CD8-positive, alpha-beta memory T cell (primary cell): Measurements from ENCODE around the gene RAB11FIP4. TPM values are rescaled to one million over a fixed set of nuclear protein-coding genes. Genes with fewer than 3 reads are reported as not detected.

Experiments
- CTCF ChIA-PET: fragments of 350-600 bp; sonication (Branson Sonifier 250); formaldehyde crosslinking; loops from one replicate; lab custom pipeline; 2021; ENCODE audit warnings: antibody characterized with exemption; lab: Charles Lee
- POLR2A ChIA-PET: fragments of 350-600 bp; sonication (Branson Sonifier 250); formaldehyde crosslinking; loops from one replicate; lab custom pipeline; 2021; ENCODE audit warnings: antibody characterized with exemption; lab: Charles Lee
- DNase-seq, 5 donors: peaks; one replicate each; pipeline versions ENCODE4 v3.0.0 to v3.0.0-alpha.2; 2020 to 2022; ENCODE audit warnings: mixed read lengths in 1 of 5
- H3K27ac ChIP-seq: one replicate; pipeline ENCODE4 v1.7.0; 2013; ENCODE audit warnings: low read depth, mild to moderate bottlenecking, low read length, moderate library complexity
- H3K27me3 ChIP-seq: 2 replicates; pipeline ENCODE4 v1.7.0; 2013; ENCODE audit warnings: low read length, mild to moderate bottlenecking; ENCODE audit not compliant: insufficient read depth, poor library complexity, severe bottlenecking
- H3K36me3 ChIP-seq: 2 replicates; pipeline ENCODE4 v1.7.0; 2013; ENCODE audit warnings: mild to moderate bottlenecking, low read length, moderate library complexity; ENCODE audit not compliant: insufficient read depth
- H3K4me1 ChIP-seq: 2 replicates; pipeline ENCODE4 v1.7.0; 2013; ENCODE audit warnings: mild to moderate bottlenecking, low read length, moderate library complexity; ENCODE audit not compliant: insufficient read depth
- H3K4me3 ChIP-seq: 2 replicates; pipeline ENCODE4 v1.7.0; 2013; ENCODE audit warnings: mild to moderate bottlenecking, low read length
- H3K9me3 ChIP-seq: 2 replicates; pipeline ENCODE4 v1.7.0; 2013; ENCODE audit warnings: mild to moderate bottlenecking, low read length
- H3K27ac Mint-ChIP-seq, 8 donors: one replicate each; pipeline ENCODE4 v1.8.0; 2020 to 2021; ENCODE audit warnings: mixed read lengths in 8 of 8, mild to moderate bottlenecking in 6 of 8, inconsistent platforms in 3 of 8, moderate library complexity in 3 of 8
- H3K27me3 Mint-ChIP-seq, 2 donors: one replicate each; pipeline ENCODE4 v1.8.0; 2020 to 2021; ENCODE audit warnings: mixed read lengths in 2 of 2, mild to moderate bottlenecking in 1 of 2, moderate library complexity in 1 of 2
- H3K36me3 Mint-ChIP-seq, 3 donors: one replicate each; pipeline ENCODE4 v1.8.0; 2020 to 2021; ENCODE audit warnings: mixed read lengths in 3 of 3, inconsistent platforms in 1 of 3, mild to moderate bottlenecking in 1 of 3
- H3K4me1 Mint-ChIP-seq, 3 donors: one replicate each; pipeline ENCODE4 v1.8.0; 2020 to 2021; ENCODE audit warnings: mixed read lengths in 3 of 3, inconsistent platforms in 1 of 3, mild to moderate bottlenecking in 1 of 3
- H3K4me3 Mint-ChIP-seq, 7 donors: one replicate each; pipeline ENCODE4 v1.8.0; 2020 to 2021; ENCODE audit warnings: mixed read lengths in 7 of 7, mild to moderate bottlenecking in 6 of 7, moderate library complexity in 4 of 7, inconsistent platforms in 2 of 7
- H3K9me3 Mint-ChIP-seq, 5 donors: one replicate each; pipeline ENCODE4 v1.8.0; 2020 to 2022; ENCODE audit warnings: mixed read lengths in 5 of 5, mild to moderate bottlenecking in 3 of 5, moderate library complexity in 2 of 5, inconsistent platforms in 1 of 5
- polyA plus RNA-seq: library from polyadenylated mRNA; unstranded; fragments of 300-500 nt; fragmentation: Illumina TruSeq; gene quantifications from one replicate; pipeline ENCODE4 v1.2.3, GENCODE V29; 2021
- total RNA-seq, 2 experiments: library from RNA; stranded (reverse); gene quantifications; one replicate each; pipeline ENCODE4 v1.2.3, GENCODE V29; 2021

The RAB11FIP4 gene
- total and polyA plus RNA-seq, 3 experiments from 2014 or later = 15.1 to 26.8 (median 17.4) TPM

- Histone ChIP-seq H3K36me3 (no peaks in the 10 kb centered on the region), H3K9me3 (no peaks in the 10 kb centered on the region), H3K27ac (no peak overlapping the region), H3K27me3 (no peaks in the 10 kb centered on the region), H3K4me1 (no peaks in the 10 kb centered on the region), H3K4me3 (no peak overlapping the region)
- Mint-ChIP-seq H3K9me3 (no peaks in the 10 kb centered on the region), H3K4me1 (peaks cover under 1 to 3% (median 2%) of the 10 kb centered on the region in 3 donors), H3K27me3 (no peaks in the 10 kb centered on the region), H3K27ac (peak overlapping the region in 2 of 8 donors; percentile 50 to 58), H3K36me3 (no peaks in the 10 kb centered on the region), H3K4me3 (no peak overlapping the region)
- ChIA-PET CTCF (no interaction called here), POLR2A (no interaction called here)
- DNase-seq = no peak
Observed at GRCh38 chr17:31540602-31541307, 149.3 kb downstream of the RAB11FIP4 start.

- Histone ChIP-seq H3K9me3 (no peaks in the 10 kb centered on the region), H3K27me3 (no peaks in the 10 kb centered on the region), H3K4me3 (no peak overlapping the region), H3K4me1 (no peaks in the 10 kb centered on the region), H3K27ac (no peak overlapping the region), H3K36me3 (no peaks in the 10 kb centered on the region)
- Mint-ChIP-seq H3K36me3 (no peaks in the 10 kb centered on the region), H3K27me3 (no peaks in the 10 kb centered on the region), H3K27ac (no peak overlapping the region), H3K4me3 (peak overlapping the region in 1 of 7 donors; percentile 37), H3K9me3 (no peaks in the 10 kb centered on the region), H3K4me1 (peaks cover 0 to 3% (median 2%) of the 10 kb centered on the region in 3 donors)
- DNase-seq = no peak
- ChIA-PET POLR2A (no interaction called here), CTCF (interaction anchor here (1.5 kb wide), 1 partner anchor 16 kb away, joined by 4 read pairs; no protein-coding TSS in a partner anchor)
Observed at GRCh38 chr17:31541559-31541958, 150.1 kb downstream of the RAB11FIP4 start.

- Histone ChIP-seq H3K4me1 (no peaks in the 10 kb centered on the region), H3K27me3 (no peaks in the 10 kb centered on the region), H3K9me3 (no peaks in the 10 kb centered on the region), H3K36me3 (no peaks in the 10 kb centered on the region), H3K27ac (no peak overlapping the region), H3K4me3 (no peak overlapping the region)
- CTCF ChIA-PET = interaction anchor here (2.2 kb wide), 1 partner anchor 19 kb away, joined by 5 read pairs; no protein-coding TSS in a partner anchor
- Mint-ChIP-seq H3K27me3 (no peaks in the 10 kb centered on the region), H3K36me3 (peaks cover 0 to 2% (median 0%) of the 10 kb centered on the region in 3 donors), H3K27ac (no peak overlapping the region), H3K4me3 (no peak overlapping the region), H3K4me1 (peaks cover 7 to 14% (median 13%) of the 10 kb centered on the region in 3 donors), H3K9me3 (no peaks in the 10 kb centered on the region)
- DNase-seq = no peak
- POLR2A ChIA-PET = no interaction called here
Observed at GRCh38 chr17:31544186-31544585, 152.7 kb downstream of the RAB11FIP4 start.

- peaks cover 14 to 24% (median 23%) of the 10 kb centered on the region in 3 donors for H3K4me1 Mint-ChIP-seq
- Histone ChIP-seq H3K27ac (no peak overlapping the region), H3K4me1 (peaks cover 7% of the 10 kb centered on the region), H3K4me3 (no peak overlapping the region), H3K27me3 (no peaks in the 10 kb centered on the region), H3K36me3 (no peaks in the 10 kb centered on the region), H3K9me3 (no peaks in the 10 kb centered on the region)
- no peaks in the 10 kb centered on the region for H3K27me3 Mint-ChIP-seq
- peaks cover 0 to 4% (median 0%) of the 10 kb centered on the region in 3 donors for H3K36me3 Mint-ChIP-seq
- peak overlapping the region in 2 of 8 donors; percentile 60 to 86 for H3K27ac Mint-ChIP-seq
- no peaks in the 10 kb centered on the region for H3K9me3 Mint-ChIP-seq
- H3K4me3 Mint-ChIP-seq = peak overlapping the region in 1 of 7 donors; percentile 87
- DNase-seq = no peak
- CTCF ChIA-PET = no interaction called here
- POLR2A ChIA-PET = interaction anchor here (0.7 kb wide), 1 partner anchor 52 kb away, joined by 4 read pairs; no protein-coding TSS in a partner anchor
Observed at GRCh38 chr17:31546650-31547049, 155.2 kb downstream of the RAB11FIP4 start.

GRCh38 chr17:31548709-31549108, 157.2 kb downstream of the RAB11FIP4 start:
- H3K4me1 ChIP-seq = peaks cover 7% of the 10 kb centered on the region
- peaks cover 14 to 27% (median 24%) of the 10 kb centered on the region in 3 donors for H3K4me1 Mint-ChIP-seq
- no peaks in the 10 kb centered on the region for H3K27me3 ChIP-seq
- H3K36me3 ChIP-seq = no peaks in the 10 kb centered on the region
- ChIA-PET POLR2A (interaction anchor here (0.6 kb wide), 1 partner anchor 364 kb away, joined by 3 read pairs; no protein-coding TSS in a partner anchor), CTCF (no interaction called here)
- H3K27me3 Mint-ChIP-seq = no peaks in the 10 kb centered on the region
- DNase-seq = no peak
- peaks cover 0 to 4% (median 0%) of the 10 kb centered on the region in 3 donors for H3K36me3 Mint-ChIP-seq
- H3K27ac ChIP-seq = peak overlapping the region; percentile 57
- H3K9me3 ChIP-seq = no peaks in the 10 kb centered on the region
- peak overlapping the region; percentile 58 to 88 (median 82) for H3K27ac Mint-ChIP-seq
- H3K4me3 Mint-ChIP-seq = peak overlapping the region; percentile 78 to 94 (median 87)
- no peaks in the 10 kb centered on the region for H3K9me3 Mint-ChIP-seq
- peak overlapping the region; percentile 86 for H3K4me3 ChIP-seq

- ChIA-PET CTCF (no interaction called here), POLR2A (interaction anchor here (0.5 to 1.2 kb wide), 3 partner anchors 55 to 802 kb away, joined by 3 to 5 read pairs (median 4); no protein-coding TSS in a partner anchor)
- Mint-ChIP-seq H3K36me3 (peaks cover 0 to 4% (median 0%) of the 10 kb centered on the region in 3 donors), H3K27me3 (no peaks in the 10 kb centered on the region), H3K4me3 (peak overlapping the region; percentile 78 to 94 (median 87)), H3K4me1 (peaks cover 14 to 27% (median 24%) of the 10 kb centered on the region in 3 donors), H3K27ac (peak overlapping the region; percentile 66 to 88 (median 82)), H3K9me3 (no peaks in the 10 kb centered on the region)
- H3K4me3 ChIP-seq = peak overlapping the region; percentile 86
- H3K36me3 ChIP-seq = no peaks in the 10 kb centered on the region
- no peaks in the 10 kb centered on the region for H3K27me3 ChIP-seq
- no peak for DNase-seq
- H3K9me3 ChIP-seq = no peaks in the 10 kb centered on the region
- H3K27ac ChIP-seq = peak overlapping the region; percentile 57
- peaks cover 7% of the 10 kb centered on the region for H3K4me1 ChIP-seq
Observed at GRCh38 chr17:31549121-31549524, 157.6 kb downstream of the RAB11FIP4 start.

- Histone ChIP-seq H3K4me1 (peaks cover 7% of the 10 kb centered on the region), H3K4me3 (peak overlapping the region; percentile 86), H3K27me3 (no peaks in the 10 kb centered on the region), H3K9me3 (no peaks in the 10 kb centered on the region), H3K27ac (peak overlapping the region; percentile 57), H3K36me3 (no peaks in the 10 kb centered on the region)
- H3K4me1 Mint-ChIP-seq = peaks cover 14 to 27% (median 24%) of the 10 kb centered on the region in 3 donors
- H3K4me3 Mint-ChIP-seq = peak overlapping the region; percentile 78 to 94 (median 87)
- H3K27me3 Mint-ChIP-seq = no peaks in the 10 kb centered on the region
- H3K27ac Mint-ChIP-seq = peak overlapping the region; percentile 67 to 88 (median 86)
- H3K9me3 Mint-ChIP-seq = no peaks in the 10 kb centered on the region
- DNase-seq = peak; percentile 75 to 91 (median 81)
- POLR2A ChIA-PET = interaction anchor here (0.5 to 1.2 kb wide), 3 partner anchors 55 to 801 kb away, joined by 3 to 5 read pairs (median 4); no protein-coding TSS in a partner anchor
- CTCF ChIA-PET = no interaction called here
- H3K36me3 Mint-ChIP-seq = peaks cover 0 to 4% (median 0%) of the 10 kb centered on the region in 3 donors
Observed at GRCh38 chr17:31549525-31550388, 158.3 kb downstream of the RAB11FIP4 start.
